GM18505 (cell line): ENCODE measurements around the gene MGST2.

Source experiments
- ATAC-seq: cut with Tn5 transposase; IDR thresholded peaks from one replicate; pipeline ENCODE4 v1.9.1; 2021; ENCODE audit not compliant: unreplicated experiment
- POLR2A ChIP-seq: IDR thresholded peaks from 4 replicates; pipeline ENCODE4 v1.6.1; 2011; ENCODE audit warnings: borderline replicate concordance; ENCODE audit not compliant: insufficient read depth, insufficient read length; ENCODE audit errors: extremely low read depth

MGST2 gene

DNA sequence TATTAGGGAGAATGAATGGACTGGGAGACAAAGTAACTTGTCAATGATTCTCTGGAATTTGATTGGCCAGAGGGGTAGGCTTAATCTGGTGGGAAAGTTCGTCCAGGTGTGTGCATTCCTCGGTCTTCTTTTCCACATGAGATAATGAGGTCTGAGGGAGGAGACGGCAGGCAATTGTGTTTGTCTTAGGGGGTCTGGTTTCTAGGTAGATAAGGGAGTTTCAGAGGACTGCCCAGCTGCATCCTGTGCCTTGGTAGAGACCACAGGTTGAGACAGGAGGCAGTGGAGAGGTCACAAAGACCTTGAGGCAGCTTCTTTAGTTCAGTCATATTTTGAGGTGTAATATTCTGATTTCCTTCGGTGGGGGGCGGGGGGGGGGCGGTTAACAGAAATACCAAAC lies 4.3 kb downstream of the MGST2 start:
- no peak for ATAC-seq
- TF ChIP-seq POLR2A, result no peak

DNA sequence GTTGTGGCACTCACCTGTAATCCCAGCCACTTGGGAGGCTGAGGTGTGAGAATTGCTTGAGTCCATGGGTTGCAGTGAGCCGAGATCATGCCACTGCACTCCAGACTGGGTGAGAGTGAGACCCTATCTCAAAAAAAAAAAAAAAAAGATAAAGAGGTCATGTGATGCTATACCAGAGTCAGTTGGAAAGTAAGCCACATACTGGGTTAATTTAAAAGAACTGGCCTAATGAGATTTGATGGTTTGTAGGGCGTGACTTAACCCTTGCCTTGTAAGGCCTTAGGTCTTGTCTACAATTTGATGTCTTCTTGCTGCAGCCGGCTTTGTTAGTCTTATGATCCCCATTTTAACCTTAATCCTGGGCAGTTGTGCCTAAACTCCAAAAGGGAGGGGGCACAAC lies 5.2 kb downstream of the MGST2 start:
- ATAC-seq, result no peak
- TF ChIP-seq POLR2A, result no peak

DNA sequence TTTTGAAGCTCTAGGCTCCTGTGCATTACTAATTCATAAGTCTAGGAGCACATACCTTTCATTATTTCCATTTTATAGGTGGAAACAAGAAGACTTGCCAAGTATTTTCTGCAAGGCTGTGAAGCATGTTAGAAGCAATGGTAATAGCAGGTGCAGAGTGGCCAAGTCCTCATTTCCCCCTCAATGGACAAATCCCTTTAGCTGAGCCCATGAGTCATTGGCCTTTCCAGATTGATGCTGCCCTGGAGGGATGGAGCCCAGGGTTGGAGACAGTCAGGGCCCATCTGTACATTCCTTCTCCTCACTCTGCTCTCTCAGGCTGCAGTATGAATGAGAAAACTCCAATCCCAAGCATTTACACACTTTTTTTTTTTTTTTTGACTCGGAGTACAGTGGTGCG lies 6.6 kb downstream of the MGST2 start:
- no peak for TF ChIP-seq POLR2A
- no peak for ATAC-seq

DNA sequence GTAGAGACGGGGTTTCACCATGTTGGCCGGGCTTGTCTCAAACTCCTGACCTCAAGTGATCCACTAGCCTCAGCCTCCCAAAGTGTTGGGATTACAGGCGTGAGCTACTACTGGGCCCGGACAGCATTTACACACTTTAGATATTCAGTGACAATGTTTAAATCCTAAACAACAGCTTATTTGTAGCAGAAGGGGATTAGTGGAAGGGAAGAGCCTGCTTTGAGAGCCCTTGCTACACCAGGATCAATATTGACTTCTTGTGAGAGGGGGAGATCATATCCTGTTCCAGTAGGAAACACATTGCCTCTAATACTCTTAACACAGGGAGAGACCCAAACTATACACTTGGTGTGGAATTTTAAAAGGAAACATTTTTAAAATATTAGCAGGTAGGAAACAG lies 7.1 kb downstream of the MGST2 start:
- TF ChIP-seq POLR2A, result no peak
- ATAC-seq, result no peak

DNA sequence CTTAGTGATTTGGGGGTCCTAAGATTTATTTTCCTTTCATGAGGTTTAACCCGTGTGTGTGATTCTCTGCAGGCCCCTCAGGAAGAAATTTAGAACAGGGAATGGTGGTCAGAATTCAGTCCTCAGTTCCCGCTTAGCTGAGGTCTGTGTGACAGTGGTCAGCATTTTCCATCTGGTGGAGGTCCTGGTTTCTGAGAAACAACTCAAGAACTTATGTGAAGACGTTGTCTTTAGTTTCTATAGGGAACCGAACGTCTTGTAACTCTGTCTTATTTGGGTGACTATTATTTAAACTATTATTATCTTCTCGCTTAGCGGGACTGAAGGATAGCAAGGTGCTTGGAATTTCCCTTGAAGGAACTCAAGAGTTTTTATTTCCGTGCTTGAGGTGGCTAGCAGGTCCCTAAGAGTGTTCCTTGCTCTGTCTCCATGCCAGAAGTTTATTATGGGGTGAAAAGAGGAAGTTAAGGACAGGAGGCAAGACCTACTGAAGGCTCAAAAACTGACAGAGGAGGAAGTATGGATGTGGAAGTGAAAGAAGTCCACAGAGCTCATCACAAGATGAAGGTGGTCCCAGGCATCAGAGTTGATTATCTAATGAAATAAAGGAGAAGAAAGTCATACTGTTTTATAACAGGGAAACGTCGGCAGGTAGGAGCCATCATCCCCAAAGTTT lies 9.4 kb downstream of the MGST2 start:
- no peak for TF ChIP-seq POLR2A
- ATAC-seq, result peak; percentile 78

DNA sequence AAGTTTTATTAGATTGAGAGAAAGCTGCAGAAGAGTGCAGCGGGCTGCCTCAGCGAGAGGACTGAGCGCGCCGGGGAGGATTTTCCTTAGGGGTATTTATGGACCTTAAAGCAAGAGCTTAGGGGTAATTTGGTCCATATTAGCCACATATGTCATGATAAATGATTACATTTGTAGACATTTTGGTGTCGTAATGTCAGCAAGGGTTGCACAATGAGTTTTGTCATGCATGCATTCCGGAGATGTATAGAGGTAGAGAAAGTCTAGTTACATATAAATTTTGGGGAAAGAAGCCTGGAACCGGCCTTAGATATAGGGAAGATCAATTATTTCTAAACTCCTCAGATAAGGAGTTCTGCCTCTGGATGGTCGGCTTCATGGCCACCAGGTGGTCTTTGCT lies 10.0 kb downstream of the MGST2 start:
- TF ChIP-seq POLR2A, result no peak
- ATAC-seq, result no peak

DNA sequence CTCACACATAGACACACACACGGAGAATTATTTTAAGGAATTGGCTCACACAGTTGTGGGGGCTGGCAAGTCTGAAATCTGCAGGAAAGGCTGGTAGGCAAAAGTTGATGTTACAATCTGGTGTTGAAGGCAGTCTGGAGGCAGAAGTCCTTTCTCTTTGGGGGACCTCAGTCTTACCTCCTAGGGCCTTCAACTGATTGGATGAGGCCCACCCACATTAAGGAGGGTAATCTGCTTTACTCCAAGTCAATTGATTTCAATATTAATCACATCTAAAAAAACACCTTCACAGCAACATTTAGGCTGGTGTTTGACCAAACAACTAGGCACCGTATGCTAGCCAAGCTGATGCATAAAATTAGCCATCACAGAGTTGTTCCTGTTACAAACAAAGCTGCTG lies 10.7 kb downstream of the MGST2 start:
- TF ChIP-seq POLR2A, result no peak
- no peak for ATAC-seq

DNA sequence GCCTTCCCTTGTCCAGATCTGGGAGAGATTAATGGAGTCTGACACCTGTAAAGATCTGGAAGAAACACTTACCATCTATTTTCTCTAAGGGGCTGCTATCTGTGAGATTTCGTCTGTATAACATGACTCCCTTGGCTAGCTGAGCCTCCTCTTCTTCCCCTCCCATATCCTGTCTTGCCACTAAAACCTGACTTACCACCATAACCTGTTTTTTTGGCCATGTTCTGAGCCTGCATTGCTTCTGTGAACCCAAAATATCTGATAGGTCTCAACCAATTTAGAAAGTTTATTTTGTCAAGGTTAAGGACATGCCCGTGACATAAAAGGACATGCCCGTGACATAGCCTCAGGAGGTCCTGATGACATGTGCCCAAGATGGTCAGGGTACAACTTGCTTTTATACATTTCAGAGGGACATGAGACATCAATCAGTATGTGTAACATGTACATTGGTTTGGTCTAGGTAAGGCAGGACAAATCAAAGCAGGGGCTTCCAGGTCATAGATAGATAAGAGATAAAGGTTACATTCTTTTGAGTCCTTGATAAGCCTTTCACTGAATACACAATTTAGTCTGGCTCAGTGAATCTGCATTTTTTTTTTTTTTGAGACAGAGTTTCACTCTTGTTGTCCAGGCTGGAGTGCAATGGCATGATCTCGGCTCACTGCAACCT lies 11.4 kb downstream of the MGST2 start:
- ATAC-seq, result no peak
- no peak for TF ChIP-seq POLR2A

DNA sequence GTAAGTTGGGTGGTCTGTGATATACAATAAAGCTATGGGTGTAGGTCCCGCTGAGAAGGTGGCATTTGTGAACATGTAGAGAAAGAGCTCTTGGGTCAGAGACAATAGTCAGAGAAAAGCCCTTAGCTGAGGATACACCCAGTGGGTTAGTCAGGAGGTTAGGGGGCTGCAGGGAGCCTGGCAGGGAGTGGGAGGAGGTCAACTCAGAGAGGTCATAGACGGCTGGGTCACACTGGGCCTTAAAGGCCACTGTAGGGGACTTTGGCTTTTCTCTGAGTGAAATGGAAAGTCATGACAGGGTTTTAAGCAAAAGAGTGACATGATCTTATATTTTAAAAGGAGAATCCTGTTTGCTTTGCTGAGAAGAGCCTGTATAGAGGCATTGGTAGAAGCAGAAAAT lies 16.7 kb downstream of the MGST2 start:
- ATAC-seq, result no peak
- no peak for TF ChIP-seq POLR2A

DNA sequence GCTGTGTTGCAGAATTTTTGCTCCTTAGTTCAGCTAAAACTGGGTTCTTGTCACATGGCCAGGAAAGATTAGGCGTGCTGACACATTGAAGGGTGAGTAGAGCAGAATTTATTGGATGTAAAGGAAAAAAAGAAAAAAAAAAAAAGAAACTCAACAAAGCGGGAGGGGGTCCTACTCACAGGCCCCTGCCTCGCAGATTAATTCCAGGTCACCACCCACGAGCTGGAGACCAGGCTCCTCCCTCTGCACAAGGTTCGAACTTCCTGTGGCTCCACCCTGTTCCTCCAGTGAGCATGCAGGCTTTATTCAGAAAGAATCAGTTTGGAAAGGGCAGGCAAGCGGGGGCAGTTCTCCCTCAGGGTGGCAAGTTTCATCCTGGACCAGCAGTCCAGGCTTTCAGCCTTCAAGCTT lies 17.1 kb downstream of the MGST2 start:
- no peak for ATAC-seq
- TF ChIP-seq POLR2A, result no peak

DNA sequence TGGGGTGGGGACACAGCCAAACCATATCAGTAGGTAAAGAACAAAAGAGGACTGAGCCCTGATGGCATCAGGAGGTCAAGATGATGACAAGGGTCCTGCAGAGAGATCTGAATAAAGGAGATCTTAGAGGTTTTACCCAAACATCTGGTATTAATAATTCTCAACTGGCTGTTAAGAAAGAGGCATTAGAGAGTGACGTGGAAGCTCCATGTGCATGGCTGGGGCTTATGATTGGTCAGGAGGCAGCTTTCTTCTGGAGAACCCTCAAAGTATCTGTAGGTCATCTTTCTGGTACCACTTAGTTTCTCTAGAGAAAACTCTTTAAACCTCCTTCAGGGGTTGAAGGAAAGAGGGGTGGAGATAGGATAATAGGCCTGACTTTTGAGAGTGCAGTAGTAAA lies 18.7 kb downstream of the MGST2 start:
- no peak for TF ChIP-seq POLR2A
- ATAC-seq, result no peak

DNA sequence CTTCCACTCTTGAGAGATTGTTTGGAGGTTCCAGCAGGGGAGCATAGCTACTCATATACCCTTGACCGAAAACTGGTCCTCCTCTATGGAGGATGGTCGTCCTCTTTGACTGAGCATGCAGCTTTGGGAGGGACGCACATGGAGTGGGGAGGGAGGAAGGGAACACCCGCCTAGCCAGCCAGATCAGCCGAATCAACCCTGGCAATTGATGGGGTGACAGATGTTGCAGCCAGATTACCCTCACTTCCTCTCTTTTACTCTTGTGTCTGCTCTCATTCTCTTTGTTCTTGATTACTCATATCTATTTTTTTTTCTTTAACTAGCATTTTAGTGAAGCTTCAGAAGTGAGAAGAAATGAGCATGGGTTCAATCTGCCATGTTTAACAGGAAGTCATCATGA lies 19.6 kb downstream of the MGST2 start:
- no peak for TF ChIP-seq POLR2A

DNA sequence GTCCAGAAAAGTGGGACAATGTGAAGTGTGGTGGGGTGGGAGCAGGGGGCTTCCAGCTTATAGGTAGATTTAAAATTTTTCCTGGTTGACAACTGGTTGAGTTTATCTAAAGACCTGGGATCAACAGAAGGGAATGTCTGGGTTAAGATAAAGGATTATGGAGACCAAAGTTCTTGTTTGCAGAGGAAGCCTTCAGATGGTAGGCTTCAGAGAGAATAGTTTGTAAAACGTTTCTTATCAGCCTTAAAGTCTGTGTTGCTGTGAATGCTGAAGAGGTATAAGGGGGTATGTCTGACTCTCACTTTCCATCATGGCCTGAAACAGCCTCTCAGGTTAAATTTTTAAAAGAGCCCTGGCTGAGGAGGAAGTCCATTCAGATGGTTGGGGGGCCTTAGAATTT lies 20.5 kb downstream of the MGST2 start:
- TF ChIP-seq POLR2A, result no peak
- ATAC-seq, result no peak

More for the DNA sequence above, 19.6 kb downstream of the MGST2 start:
- ATAC-seq, result no peak

DNA sequence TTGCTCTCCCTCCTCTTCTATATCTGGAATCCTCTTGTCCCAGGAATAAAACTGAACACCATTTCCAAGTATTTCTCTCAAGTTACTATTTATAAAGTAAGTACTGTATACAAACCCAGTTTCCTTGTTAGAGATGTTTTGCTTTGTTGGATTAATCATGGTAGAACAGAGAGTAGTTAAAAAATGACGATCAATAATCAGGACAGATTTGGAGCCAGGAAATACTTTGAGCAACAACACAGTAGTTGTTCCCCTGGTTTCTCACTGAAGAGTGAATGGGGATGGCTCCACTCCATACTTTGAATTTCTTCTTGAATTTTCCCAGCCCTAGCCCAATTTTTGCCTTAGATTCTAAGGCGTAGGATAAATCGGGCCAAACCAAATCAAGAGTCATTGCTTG lies 21.4 kb downstream of the MGST2 start:
- no peak for TF ChIP-seq POLR2A
- ATAC-seq, result no peak
